GM18909 (cell line): Measurements from ENCODE around the gene FAM168A.
"Not testable (repeated sequence)": the region's sequence is repeated elsewhere in the genome, so short reads cannot be mapped to it uniquely, and the experiment has no call there.

Experiments
- ATAC-seq: cut with Tn5 transposase; IDR thresholded peaks from one replicate; pipeline ENCODE4 v1.9.1; 2021; ENCODE audit warnings: mild to moderate bottlenecking; ENCODE audit not compliant: unreplicated experiment, poor library complexity

Gene FAM168A

GRCh38 chr11:73597336-73597955 lies 466 bp downstream of the FAM168A start:
- no peak for ATAC-seq

GRCh38 chr11:73596547-73596946 lies 1.4 kb downstream of the FAM168A start:
- no peak for ATAC-seq

DNA sequence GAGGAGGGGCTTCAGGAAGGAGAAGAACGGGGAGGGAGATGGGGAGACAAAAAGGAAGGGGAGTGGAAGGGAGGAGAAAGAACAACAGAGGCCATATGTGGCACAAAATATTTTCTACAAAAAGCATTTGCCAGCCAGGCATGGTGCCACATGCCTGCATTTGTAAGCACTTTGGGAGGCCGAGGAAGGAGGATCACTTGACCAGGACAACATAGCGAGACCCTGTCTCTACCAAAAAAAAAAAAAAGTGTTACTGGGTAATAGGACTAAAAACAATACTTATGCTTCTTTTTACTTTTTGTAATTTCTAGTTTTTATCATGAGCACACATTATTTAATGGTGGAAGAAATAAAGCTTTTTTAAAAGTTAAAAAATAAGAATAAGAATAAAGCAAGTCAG lies 5.3 kb downstream of the FAM168A start:
- no peak for ATAC-seq

- ATAC-seq: no peak
Observed at GRCh38 chr11:73591743-73592142, 6.2 kb downstream of the FAM168A start.

GRCh38 chr11:73590991-73591390 lies 6.9 kb downstream of the FAM168A start:
- ATAC-seq: no peak

DNA sequence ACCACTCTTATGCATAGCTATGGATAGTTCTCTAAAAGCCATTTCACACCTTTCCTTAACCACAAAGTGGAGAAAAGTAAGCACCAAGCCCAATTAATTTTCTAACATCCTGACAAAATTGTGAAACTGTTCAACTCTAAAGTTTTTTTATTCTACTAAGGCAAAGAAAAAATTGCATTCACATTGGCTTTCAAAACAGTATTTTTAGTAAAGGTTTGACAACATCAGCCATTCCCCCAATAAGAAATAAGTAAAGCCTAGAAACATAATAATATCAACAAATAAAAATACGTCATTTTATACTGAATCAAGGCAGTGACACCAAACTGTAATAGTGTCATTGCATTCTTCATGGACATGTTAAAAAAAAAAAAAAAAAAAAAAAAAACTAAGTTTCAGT lies 11.1 kb downstream of the FAM168A start:
- ATAC-seq: no peak

DNA sequence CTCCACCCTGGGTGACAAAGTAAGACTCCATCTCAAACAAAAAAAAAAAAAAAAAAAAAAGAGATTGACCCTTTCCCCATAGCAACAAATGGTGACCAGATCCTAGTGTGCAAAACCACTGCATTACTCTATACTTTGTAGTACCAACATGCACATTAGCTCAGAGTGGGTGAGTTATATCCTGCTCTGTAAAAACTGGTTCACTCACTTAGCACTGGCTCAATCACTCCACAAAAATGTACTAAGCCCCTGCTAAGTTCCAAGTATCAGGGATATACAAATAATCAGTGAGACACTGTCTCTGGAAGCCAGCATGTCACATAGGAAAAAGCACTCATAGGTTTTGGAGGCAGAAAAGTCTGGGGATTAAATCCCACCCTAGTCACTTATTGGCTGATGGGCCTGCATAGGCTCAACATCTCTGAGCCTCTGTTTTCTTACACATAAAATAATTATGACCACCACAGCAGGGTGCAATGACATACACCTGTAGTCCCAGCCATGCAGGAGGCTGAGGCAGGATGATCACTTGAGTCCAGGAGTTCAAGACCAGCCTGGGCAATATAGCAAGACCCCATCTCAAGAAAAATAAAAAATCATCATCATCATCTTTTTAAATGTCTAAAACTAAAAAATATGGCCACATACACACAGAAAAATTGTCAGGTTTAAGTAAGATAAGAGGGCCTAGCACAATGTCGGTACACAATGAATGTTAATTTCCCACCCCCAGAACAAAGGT lies 11.9 kb downstream of the FAM168A start:
- no peak for ATAC-seq

GRCh38 chr11:73584831-73585230 lies 13.1 kb downstream of the FAM168A start:
- ATAC-seq: no peak

- ATAC-seq: no peak
Observed at GRCh38 chr11:73582653-73583052, 15.3 kb downstream of the FAM168A start.

- ATAC-seq: not testable (repeated sequence)
Observed at GRCh38 chr11:73580749-73581148, 17.2 kb downstream of the FAM168A start.

GRCh38 chr11:73579641-73580434 lies 18.1 kb downstream of the FAM168A start:
- ATAC-seq: no peak

DNA sequence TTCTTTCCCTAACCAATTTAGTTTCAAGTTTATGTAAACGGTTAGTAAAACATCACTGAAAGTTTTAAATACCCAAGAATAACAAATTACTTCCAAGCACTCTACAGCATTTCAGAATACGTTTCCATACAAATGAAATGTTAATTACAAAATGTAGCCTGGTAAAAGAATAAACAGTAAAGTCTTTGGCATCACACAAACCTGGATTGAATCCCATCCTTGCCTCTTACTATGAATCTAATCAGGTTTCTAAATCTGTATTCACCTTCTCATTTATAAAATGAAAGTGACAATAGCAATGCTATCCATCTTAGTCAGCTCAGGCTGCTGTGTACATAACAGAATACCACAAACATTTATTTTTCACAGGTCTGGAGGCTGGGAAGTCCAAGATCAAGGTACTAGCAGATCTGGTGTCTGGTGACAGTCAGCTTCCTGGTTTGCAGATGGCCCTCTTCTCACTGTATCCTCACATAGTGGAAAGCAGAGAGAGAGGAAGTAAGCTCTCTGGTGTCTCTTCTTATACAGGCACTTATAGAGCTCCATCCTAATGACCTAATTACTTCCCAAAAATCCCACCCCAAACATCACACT lies 19.2 kb downstream of the FAM168A start:
- no peak for ATAC-seq

DNA sequence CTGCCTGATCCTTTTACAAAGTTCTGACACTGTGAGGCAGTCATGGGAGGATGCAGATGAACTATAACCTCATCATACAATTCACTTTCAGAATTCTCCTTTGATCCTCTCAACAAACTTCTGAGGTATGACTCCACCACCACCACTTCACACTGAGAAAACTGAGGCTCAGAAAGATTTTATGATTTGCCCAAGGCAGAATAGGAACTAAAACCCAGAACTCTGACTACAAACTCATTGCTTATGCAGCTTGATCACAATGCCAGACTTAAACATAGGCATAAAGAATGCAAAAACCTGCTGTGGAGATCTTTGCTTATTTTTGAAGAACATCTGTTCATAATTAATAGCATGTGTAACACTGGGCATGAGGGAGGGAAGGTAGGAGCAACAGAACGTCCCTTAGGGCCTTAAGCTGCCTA lies 20.4 kb downstream of the FAM168A start:
- no peak for ATAC-seq

GRCh38 chr11:73576185-73576614 lies 21.7 kb downstream of the FAM168A start:
- no peak for ATAC-seq

DNA sequence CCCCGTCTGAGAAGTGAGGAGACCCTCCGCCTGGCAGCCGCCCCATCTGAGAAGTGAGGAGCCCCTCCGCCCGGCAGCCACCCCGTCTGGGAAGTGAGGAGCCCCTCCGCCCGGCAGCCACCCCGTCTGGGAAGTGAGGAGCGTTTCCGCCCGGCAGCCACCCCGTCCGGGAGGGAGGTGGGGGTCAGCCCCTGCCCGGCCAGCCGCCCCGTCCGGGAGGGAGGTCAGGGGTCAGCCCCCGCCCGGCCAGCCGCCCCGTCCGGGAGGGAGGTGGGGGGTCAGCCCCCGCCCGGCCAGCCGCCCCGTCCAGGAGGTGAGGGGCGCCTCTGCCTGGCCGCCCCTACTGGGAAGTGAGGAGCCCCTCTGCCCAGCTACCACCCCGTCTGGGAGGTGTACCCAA lies 25.9 kb downstream of the FAM168A start:
- ATAC-seq: not testable (repeated sequence)

- ATAC-seq: no peak
Observed at GRCh38 chr11:73570415-73571114, 27.3 kb downstream of the FAM168A start.

- ATAC-seq: no peak
Observed at GRCh38 chr11:73566977-73567755, 30.7 kb downstream of the FAM168A start.

DNA sequence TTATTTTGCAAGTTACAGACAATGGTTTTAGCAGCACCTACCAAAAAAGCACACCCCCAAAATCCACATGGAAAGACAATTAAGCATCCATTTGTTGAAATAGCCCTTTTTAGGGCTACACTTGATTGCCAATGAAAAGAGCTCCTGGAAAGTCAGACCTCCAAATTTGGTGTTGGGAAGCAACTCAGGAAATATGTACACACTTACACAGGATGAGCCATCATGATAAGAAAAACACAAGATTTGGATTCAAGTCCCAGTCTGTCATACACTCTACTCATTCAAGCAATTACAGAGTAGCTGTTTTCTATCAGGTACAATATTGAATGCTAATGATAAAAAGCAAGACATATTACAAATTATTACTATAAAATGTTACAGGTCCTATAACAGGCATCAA lies 31.5 kb downstream of the FAM168A start:
- no peak for ATAC-seq

GRCh38 chr11:73565804-73566203 lies 32.1 kb downstream of the FAM168A start:
- ATAC-seq: no peak
